IMR-90 (cell line): ENCODE data around the gene MAPK1. TPM values are rescaled to one million over a fixed set of nuclear protein-coding genes. Genes with fewer than 3 reads are reported as not detected.

Experiments
- ATAC-seq: fragments of 200-7000 bp; cut with Tn5 transposase; 2 replicates; pipeline ENCODE4 v1.9.1; 2020; ENCODE audit warnings: low read depth, mild to moderate bottlenecking, moderate library complexity
- BruUV-seq: library from RNA; stranded (reverse); fragments of 400-500 nt; replicated peaks from 2 replicates; lab custom pipeline; 2021; lab: Mats Ljungman, UMichigan
- CTCF ChIA-PET: fragments of 300-600 bp; formaldehyde crosslinking; extraction: SDS; loops from one replicate; lab custom pipeline; 2021; ENCODE audit warnings: antibody characterized with exemption; lab: Yijun Ruan, JAX
- POLR2A ChIA-PET: fragments of 300-600 bp; sonication (Branson Sonifier 250); formaldehyde crosslinking; loops from one replicate; lab custom pipeline; 2022; ENCODE audit warnings: antibody characterized with exemption; ENCODE audit not compliant: unreplicated experiment; lab: Charles Lee
- DNase-seq: peaks from one replicate; pipeline ENCODE4 v3.0.0; 2013
- H2AFZ ChIP-seq: replicated peaks from 2 replicates; pipeline ENCODE3; 2013; ENCODE audit warnings: low read length, mild to moderate bottlenecking; ENCODE audit not compliant: poor library complexity
- H2AK5ac ChIP-seq: 2 replicates; pipeline ENCODE4 v1.6.1; 2013; ENCODE audit warnings: low read depth, low read length, inconsistent platforms
- H2AK9ac ChIP-seq: replicated peaks from 2 replicates; pipeline ENCODE3; 2013; ENCODE audit warnings: mild to moderate bottlenecking, low read depth, low read length, moderate library complexity; ENCODE audit not compliant: poor library complexity
- H2BK120ac ChIP-seq: 2 replicates; pipeline ENCODE4 v1.6.1; 2013; ENCODE audit warnings: low read depth, low read length, inconsistent platforms
- H2BK15ac ChIP-seq: 3 replicates; pipeline ENCODE4 v1.6.1; 2013; ENCODE audit warnings: low read depth, low read length, inconsistent platforms
- H2BK20ac ChIP-seq: 2 replicates; pipeline ENCODE4 v1.6.1; 2013; ENCODE audit warnings: low read depth, mild to moderate bottlenecking, inconsistent platforms, low read length, moderate library complexity
- H2BK5ac ChIP-seq: 2 replicates; pipeline ENCODE4 v1.6.1; 2013; ENCODE audit warnings: mild to moderate bottlenecking, low read depth, low read length, inconsistent platforms; ENCODE audit not compliant: poor library complexity, severe bottlenecking
- H3K14ac ChIP-seq: replicated peaks from 2 replicates; pipeline ENCODE4 v1.6.1; 2013; ENCODE audit warnings: low read depth, low read length, inconsistent platforms
- H3K18ac ChIP-seq: 2 replicates; pipeline ENCODE4 v1.6.1; 2013; ENCODE audit warnings: low read depth, low read length, control low read depth
- H3K23ac ChIP-seq: 2 replicates; pipeline ENCODE4 v1.6.1; 2013; ENCODE audit warnings: low read depth, low read length, inconsistent platforms
- H3K27ac ChIP-seq: 2 replicates; pipeline ENCODE4 v1.5.1; 2013; ENCODE audit warnings: mild to moderate bottlenecking, control low read depth, low read length; ENCODE audit not compliant: insufficient read depth
- H3K27me3 ChIP-seq: 2 replicates; pipeline ENCODE4 v1.6.1; 2013; ENCODE audit warnings: low read length; ENCODE audit not compliant: control insufficient read depth, insufficient read depth
- H3K36me3 ChIP-seq: 2 replicates; pipeline ENCODE4 v1.6.1; 2013; ENCODE audit warnings: low read length, mixed read lengths; ENCODE audit not compliant: control insufficient read depth, insufficient read depth
- H3K4ac ChIP-seq: 2 replicates; pipeline ENCODE4 v1.6.1; 2013; ENCODE audit warnings: low read depth, low read length, inconsistent platforms
- H3K4me1 ChIP-seq: 2 replicates; pipeline ENCODE4 v1.6.1; 2013; ENCODE audit warnings: low read length, mixed read lengths; ENCODE audit not compliant: control insufficient read depth, insufficient read depth
- H3K4me2 ChIP-seq: 2 replicates; pipeline ENCODE4 v1.6.1; 2013; ENCODE audit warnings: low read depth, mild to moderate bottlenecking, control low read depth, low read length, moderate library complexity
- H3K4me3 ChIP-seq: 2 replicates; pipeline ENCODE4 v1.5.1; 2013; ENCODE audit warnings: low read depth, mild to moderate bottlenecking, control low read depth, low read length, moderate library complexity; ENCODE audit not compliant: insufficient read depth
- H3K56ac ChIP-seq: 2 replicates; pipeline ENCODE4 v1.6.1; 2013; ENCODE audit warnings: low read length, inconsistent platforms; ENCODE audit not compliant: insufficient read depth; ENCODE audit errors: extremely low read depth
- H3K79me1 ChIP-seq, 2 experiments: 2 replicates each; pipeline ENCODE4 v1.6.1; 2013; ENCODE audit warnings: low read length in 2 of 2, inconsistent platforms in 1 of 2, low read depth in 1 of 2
- H3K9ac ChIP-seq: 2 replicates; pipeline ENCODE4 v1.6.1; 2013; ENCODE audit warnings: low read depth, low read length, control low read depth
- H3K9me1 ChIP-seq: 2 replicates; pipeline ENCODE4 v1.6.1; 2013; ENCODE audit warnings: low read length, inconsistent platforms; ENCODE audit not compliant: insufficient read depth
- H3K9me3 ChIP-seq: 2 replicates; pipeline ENCODE4 v1.6.1; 2013; ENCODE audit warnings: low read length; ENCODE audit not compliant: control insufficient read depth, insufficient read depth
- H4K20me1 ChIP-seq: 2 replicates; pipeline ENCODE4 v1.6.1; 2013; ENCODE audit warnings: low read length, inconsistent platforms; ENCODE audit not compliant: insufficient read depth
- H4K5ac ChIP-seq: 2 replicates; pipeline ENCODE4 v1.6.1; 2013; ENCODE audit warnings: mild to moderate bottlenecking, low read depth, low read length, control low read depth
- H4K8ac ChIP-seq, 2 experiments: 2 replicates each; pipeline ENCODE4 v1.6.1; 2013; ENCODE audit warnings: low read depth in 2 of 2, low read length in 2 of 2, control low read depth in 1 of 2, inconsistent platforms in 1 of 2
- H4K91ac ChIP-seq: 2 replicates; pipeline ENCODE4 v1.6.1; 2013; ENCODE audit warnings: low read depth, low read length, inconsistent platforms; ENCODE audit not compliant: insufficient read depth
- BHLHE40 ChIP-seq: fragments of 150-350 bp; IDR thresholded peaks from 2 replicates; pipeline ENCODE4 v1.6.1; 2016; ENCODE audit warnings: mild to moderate bottlenecking, low read depth, low read length
- CEBPB ChIP-seq: IDR thresholded peaks from 2 replicates; pipeline ENCODE4 v1.6.1; 2012; ENCODE audit warnings: low read depth, low read length, improper control_type of control experiment
- CHD1 ChIP-seq: IDR thresholded peaks from 2 replicates; pipeline ENCODE4 v1.6.1; 2012; ENCODE audit warnings: low read depth, low read length, improper control_type of control experiment
- CTCF ChIP-seq: conservative IDR thresholded peaks from 2 replicates; pipeline ENCODE4 v1.5.1; 2012; ENCODE audit warnings: mild to moderate bottlenecking, low read depth, low read length, improper control_type of control experiment
- ELK1 ChIP-seq: fragments of 150-350 bp; IDR thresholded peaks from 2 replicates; pipeline ENCODE4 v1.6.1; 2016; ENCODE audit warnings: low read depth, mild to moderate bottlenecking, low read length, moderate library complexity, borderline replicate concordance
- FOS ChIP-seq: fragments of 150-350 bp; IDR thresholded peaks from 2 replicates; pipeline ENCODE4 v1.6.1; 2016; ENCODE audit warnings: low read depth, low read length
- MAFK ChIP-seq: IDR thresholded peaks from 2 replicates; pipeline ENCODE4 v1.6.1; 2012; ENCODE audit warnings: low read depth, low read length, improper control_type of control experiment
- MAZ ChIP-seq: IDR thresholded peaks from 2 replicates; pipeline ENCODE4 v1.6.1; 2012; ENCODE audit warnings: low read depth, mild to moderate bottlenecking, low read length, improper control_type of control experiment, moderate library complexity, borderline replicate concordance
- MXI1 ChIP-seq: IDR thresholded peaks from 2 replicates; pipeline ENCODE4 v1.6.1; 2012; ENCODE audit warnings: low read depth, mild to moderate bottlenecking, low read length, moderate library complexity, borderline replicate concordance
- NFE2L2 ChIP-seq: fragments of 150-350 bp; IDR thresholded peaks from 2 replicates; pipeline ENCODE4 v1.6.1; 2016; ENCODE audit warnings: low read depth, mild to moderate bottlenecking, low read length
- POLR2A ChIP-seq: IDR thresholded peaks from 2 replicates; pipeline ENCODE4 v1.6.1; 2012; ENCODE audit warnings: mild to moderate bottlenecking, low read depth, low read length
- RAD21 ChIP-seq: IDR thresholded peaks from 2 replicates; pipeline ENCODE4 v1.6.1; 2012; ENCODE audit warnings: low read length, improper control_type of control experiment
- RCOR1 ChIP-seq: IDR thresholded peaks from 2 replicates; pipeline ENCODE4 v1.6.1; 2012; ENCODE audit warnings: mild to moderate bottlenecking, low read length, improper control_type of control experiment; ENCODE audit not compliant: insufficient replicate concordance
- RFX5 ChIP-seq: IDR thresholded peaks from 2 replicates; pipeline ENCODE4 v1.8.0; 2012; ENCODE audit warnings: low read depth, mild to moderate bottlenecking, low read length, moderate library complexity
- SMC3 ChIP-seq: fragments of 150-350 bp; IDR thresholded peaks from 2 replicates; pipeline ENCODE4 v1.6.1; 2016; ENCODE audit warnings: low read depth, mild to moderate bottlenecking, antibody characterized with exemption, low read length, moderate library complexity
- WGBS, 2 experiments: methylation state at CpG; one replicate each; pipeline versions ENCODE4 v1.1.5 to v1.1.7; 2013; ENCODE audit warnings: missing lambda C conversion rate in 2 of 2; ENCODE audit not compliant: insufficient read length in 1 of 2; ENCODE audit errors: extremely low coverage in 2 of 2; 5-methylcytosine and 5-hydroxymethylcytosine counted together
- dilution Hi-C: fragments of 300-500 bp; cut with HindIII; formaldehyde crosslinking; loops from one replicate; pipeline ENCODE4 v1.14.3; 2018; ENCODE audit warnings: low sequenced_read_pairs; ENCODE audit not compliant: unreplicated experiment
- in situ Hi-C: fragments of 300-500 bp; cut with MboI; formaldehyde crosslinking; loops from 3 replicates; pipeline ENCODE4 v1.14.3; 2019; ENCODE audit warnings: low sequenced_read_pairs, inconsistent platforms, mixed read lengths
- intact Hi-C: fragments of 100-400 bp; cut with micrococcal nuclease; formaldehyde crosslinking; loops from 2 replicates; pipeline ENCODE4 v1.10.0; 2022
- polyA plus RNA-seq, 3 experiments: library from polyadenylated mRNA; depleted of rRNA; stranded (reverse); fragments of >200 nt; gene quantifications; 2 replicates each; pipeline ENCODE4 v1.2.3, GENCODE V29; 2012; ENCODE audit warnings: low replicate concordance in 1 of 3
- total RNA-seq: library from RNA; depleted of rRNA; stranded (reverse); fragments of >200 nt; gene quantifications from 2 replicates; pipeline ENCODE4 v1.2.3, GENCODE V29; 2012
- TF ChIP-seq, protein P1 (sequence below): fragments of 150-350 bp; IDR thresholded peaks from 2 replicates; pipeline ENCODE4 v1.6.1; 2017; ENCODE audit warnings: mild to moderate bottlenecking, antibody characterized with exemption, low read length, low read depth

The MAPK1 gene
- total and polyA plus RNA-seq, 2 of the 4 experiments (the other 2 are of a cell fraction) = 41.0 to 51.3 TPM

GRCh38 chr22:21803811-21804249, 63.6 kb downstream of the MAPK1 start:
- Histone ChIP-seq H2AFZ (no peak overlapping the region), H4K20me1 (peaks cover 21% of the 10 kb centered on the region), H3K9me3 (no peaks in the 10 kb centered on the region), H2AK5ac (no peak overlapping the region), H4K5ac (no peak overlapping the region), H3K27me3 (no peaks in the 10 kb centered on the region), H3K4me1 (no peaks in the 10 kb centered on the region; the same call in 1 of the 2 replicates), H2BK20ac (no peak overlapping the region), H4K8ac (no peak overlapping the region), H3K4ac (no peak overlapping the region), H2BK15ac (no peak overlapping the region), H4K91ac (no peak overlapping the region), H3K23ac (no peak overlapping the region), H3K9ac (no peak overlapping the region), H3K56ac (no peak overlapping the region), H3K79me1 (peaks cover 44 to 67% of the 10 kb centered on the region in 2 experiments), H3K36me3 (peaks cover 40% of the 10 kb centered on the region), H3K4me3 (no peak overlapping the region), H3K14ac (no peak overlapping the region), H3K18ac (no peak overlapping the region), H3K27ac (no peak overlapping the region), H3K4me2 (no peak overlapping the region), H2AK9ac (no peak overlapping the region), H2BK5ac (no peak overlapping the region), H2BK120ac (no peak overlapping the region), H3K9me1 (peaks cover 10% of the 10 kb centered on the region; the same call in 1 of the 2 replicates)
- no CpG with 5 or more reads among the region's 6 CpGs for WGBS, 2 experiments
- ATAC-seq (no peak), DNase-seq (no peak)
- intact Hi-C loops = no loop called here
- BruUV-seq = no TSS peak
- dilution Hi-C loops = no loop called here
- POLR2A ChIA-PET = no interaction called here
- TF ChIP-seq MAFK = no peak
- no peak for TF ChIP-seq CEBPB
- no peak for TF ChIP-seq BHLHE40
- TF ChIP-seq FOS = no peak
- TF ChIP-seq NFE2L2 = no peak
- TF ChIP-seq RAD21 = no peak
- no peak for TF ChIP-seq POLR2A
- TF ChIP-seq, protein P1, sequence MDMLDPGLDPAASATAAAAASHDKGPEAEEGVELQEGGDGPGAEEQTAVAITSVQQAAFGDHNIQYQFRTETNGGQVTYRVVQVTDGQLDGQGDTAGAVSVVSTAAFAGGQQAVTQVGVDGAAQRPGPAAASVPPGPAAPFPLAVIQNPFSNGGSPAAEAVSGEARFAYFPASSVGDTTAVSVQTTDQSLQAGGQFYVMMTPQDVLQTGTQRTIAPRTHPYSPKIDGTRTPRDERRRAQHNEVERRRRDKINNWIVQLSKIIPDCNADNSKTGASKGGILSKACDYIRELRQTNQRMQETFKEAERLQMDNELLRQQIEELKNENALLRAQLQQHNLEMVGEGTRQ = no peak
- no peak for TF ChIP-seq CHD1
- TF ChIP-seq CTCF = no peak
- no peak for TF ChIP-seq SMC3
- TF ChIP-seq MAZ = no peak
- no peak for TF ChIP-seq RFX5
- no peak for TF ChIP-seq ELK1
- no peak for TF ChIP-seq MXI1
- TF ChIP-seq RCOR1 = no peak
- in situ Hi-C loops = no loop called here
- CTCF ChIA-PET = no interaction called here
